Hepatocyte (in vitro differentiated cells): ENCODE results near the gene CTXND1.

Experiments
- EZH2 ChIP-seq: fragments of 200-600 bp; sonication (generic); IDR thresholded peaks from 2 replicates; pipeline ENCODE4 v1.6.1; 2016; ENCODE audit warnings: antibody characterized with exemption, mild to moderate bottlenecking, borderline replicate concordance
- EZH2phosphoT487 ChIP-seq: fragments of 200-600 bp; sonication (generic); IDR thresholded peaks from one replicate; pipeline ENCODE4 v1.6.1; 2018; ENCODE audit warnings: antibody characterized with exemption, mild to moderate bottlenecking, low read depth, moderate library complexity; ENCODE audit not compliant: unreplicated experiment, severe bottlenecking
- TF ChIP-seq, protein P1 (sequence below): fragments of 200-600 bp; sonication (generic); IDR thresholded peaks from 2 replicates; pipeline ENCODE4 v1.5.1; 2016; ENCODE audit warnings: antibody characterized with exemption, mild to moderate bottlenecking; ENCODE audit not compliant: poor library complexity

DNA sequence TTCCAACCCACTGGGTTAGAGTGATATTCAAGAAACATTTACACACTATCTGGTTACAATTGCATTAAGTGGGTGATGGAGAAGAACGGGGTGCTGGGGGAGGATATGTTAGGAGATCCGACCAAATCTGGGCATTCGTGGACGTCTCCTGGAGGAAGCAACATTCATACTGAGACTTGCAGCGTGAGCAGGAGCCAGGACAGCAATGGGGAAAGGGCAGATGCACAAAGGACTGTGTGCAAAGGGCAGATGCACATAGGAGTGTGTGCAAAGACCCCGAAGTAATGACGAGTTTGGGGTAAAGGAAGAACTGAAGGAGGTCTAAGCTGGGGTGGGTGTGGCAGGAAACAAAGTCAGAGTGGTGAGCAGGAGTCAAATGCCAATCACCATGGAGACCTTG is 16.1 kb upstream of the CTXND1 start:
- TF ChIP-seq, protein P1, sequence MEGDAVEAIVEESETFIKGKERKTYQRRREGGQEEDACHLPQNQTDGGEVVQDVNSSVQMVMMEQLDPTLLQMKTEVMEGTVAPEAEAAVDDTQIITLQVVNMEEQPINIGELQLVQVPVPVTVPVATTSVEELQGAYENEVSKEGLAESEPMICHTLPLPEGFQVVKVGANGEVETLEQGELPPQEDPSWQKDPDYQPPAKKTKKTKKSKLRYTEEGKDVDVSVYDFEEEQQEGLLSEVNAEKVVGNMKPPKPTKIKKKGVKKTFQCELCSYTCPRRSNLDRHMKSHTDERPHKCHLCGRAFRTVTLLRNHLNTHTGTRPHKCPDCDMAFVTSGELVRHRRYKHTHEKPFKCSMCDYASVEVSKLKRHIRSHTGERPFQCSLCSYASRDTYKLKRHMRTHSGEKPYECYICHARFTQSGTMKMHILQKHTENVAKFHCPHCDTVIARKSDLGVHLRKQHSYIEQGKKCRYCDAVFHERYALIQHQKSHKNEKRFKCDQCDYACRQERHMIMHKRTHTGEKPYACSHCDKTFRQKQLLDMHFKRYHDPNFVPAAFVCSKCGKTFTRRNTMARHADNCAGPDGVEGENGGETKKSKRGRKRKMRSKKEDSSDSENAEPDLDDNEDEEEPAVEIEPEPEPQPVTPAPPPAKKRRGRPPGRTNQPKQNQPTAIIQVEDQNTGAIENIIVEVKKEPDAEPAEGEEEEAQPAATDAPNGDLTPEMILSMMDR: no peak
- TF ChIP-seq EZH2phosphoT487 (no peak), EZH2 (no peak)
